ENCODE data around the gene ZIM2.

DNA sequence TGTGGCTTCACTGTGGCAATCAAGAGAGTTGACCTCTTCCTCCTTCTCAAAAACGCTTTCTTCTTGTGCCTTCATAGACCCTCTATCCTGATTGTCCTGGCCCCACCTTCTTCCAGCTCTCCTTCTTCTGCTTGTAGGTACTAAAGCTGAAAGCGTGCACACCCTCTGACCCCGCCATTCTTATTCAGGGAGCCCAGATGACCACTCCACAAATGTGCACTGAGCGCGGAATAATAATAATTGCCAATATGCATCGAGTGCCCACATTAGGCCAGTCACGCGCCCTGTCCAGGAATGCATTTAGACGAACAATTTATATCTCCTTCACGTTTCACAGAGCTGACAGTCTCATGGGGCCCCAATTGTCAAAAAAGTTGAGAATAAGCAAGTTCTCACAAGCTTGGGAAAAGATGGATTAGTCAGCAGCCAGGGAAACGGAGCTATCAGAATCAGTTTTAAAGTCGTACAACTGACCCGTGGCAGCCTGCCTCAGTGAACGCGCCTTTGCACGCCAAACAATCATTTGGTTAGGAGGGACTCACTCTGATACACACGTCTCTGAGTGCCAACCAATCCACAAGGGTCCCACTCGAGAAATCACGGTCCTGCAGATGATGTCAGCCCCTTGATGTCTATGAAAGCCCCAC, 36.7 kb upstream of the ZIM2 start:
- TF ChIP-seq, protein P1, sequence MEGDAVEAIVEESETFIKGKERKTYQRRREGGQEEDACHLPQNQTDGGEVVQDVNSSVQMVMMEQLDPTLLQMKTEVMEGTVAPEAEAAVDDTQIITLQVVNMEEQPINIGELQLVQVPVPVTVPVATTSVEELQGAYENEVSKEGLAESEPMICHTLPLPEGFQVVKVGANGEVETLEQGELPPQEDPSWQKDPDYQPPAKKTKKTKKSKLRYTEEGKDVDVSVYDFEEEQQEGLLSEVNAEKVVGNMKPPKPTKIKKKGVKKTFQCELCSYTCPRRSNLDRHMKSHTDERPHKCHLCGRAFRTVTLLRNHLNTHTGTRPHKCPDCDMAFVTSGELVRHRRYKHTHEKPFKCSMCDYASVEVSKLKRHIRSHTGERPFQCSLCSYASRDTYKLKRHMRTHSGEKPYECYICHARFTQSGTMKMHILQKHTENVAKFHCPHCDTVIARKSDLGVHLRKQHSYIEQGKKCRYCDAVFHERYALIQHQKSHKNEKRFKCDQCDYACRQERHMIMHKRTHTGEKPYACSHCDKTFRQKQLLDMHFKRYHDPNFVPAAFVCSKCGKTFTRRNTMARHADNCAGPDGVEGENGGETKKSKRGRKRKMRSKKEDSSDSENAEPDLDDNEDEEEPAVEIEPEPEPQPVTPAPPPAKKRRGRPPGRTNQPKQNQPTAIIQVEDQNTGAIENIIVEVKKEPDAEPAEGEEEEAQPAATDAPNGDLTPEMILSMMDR (IDR thresholded peaks at IDR 0.05; ENCODE audit: insufficient read depth, low read length) = no peak
- TF ChIP-seq GABPA (IDR thresholded peaks at IDR 0.05; ENCODE audit: low read depth) (no peak), POLR2AphosphoS5 (IDR thresholded peaks at IDR 0.05; ENCODE audit: low read depth) (no peak), SPI1 (IDR thresholded peaks at IDR 0.05; ENCODE audit: borderline replicate concordance, low read depth) (no peak)
- TF ChIP-seq, protein P2, sequence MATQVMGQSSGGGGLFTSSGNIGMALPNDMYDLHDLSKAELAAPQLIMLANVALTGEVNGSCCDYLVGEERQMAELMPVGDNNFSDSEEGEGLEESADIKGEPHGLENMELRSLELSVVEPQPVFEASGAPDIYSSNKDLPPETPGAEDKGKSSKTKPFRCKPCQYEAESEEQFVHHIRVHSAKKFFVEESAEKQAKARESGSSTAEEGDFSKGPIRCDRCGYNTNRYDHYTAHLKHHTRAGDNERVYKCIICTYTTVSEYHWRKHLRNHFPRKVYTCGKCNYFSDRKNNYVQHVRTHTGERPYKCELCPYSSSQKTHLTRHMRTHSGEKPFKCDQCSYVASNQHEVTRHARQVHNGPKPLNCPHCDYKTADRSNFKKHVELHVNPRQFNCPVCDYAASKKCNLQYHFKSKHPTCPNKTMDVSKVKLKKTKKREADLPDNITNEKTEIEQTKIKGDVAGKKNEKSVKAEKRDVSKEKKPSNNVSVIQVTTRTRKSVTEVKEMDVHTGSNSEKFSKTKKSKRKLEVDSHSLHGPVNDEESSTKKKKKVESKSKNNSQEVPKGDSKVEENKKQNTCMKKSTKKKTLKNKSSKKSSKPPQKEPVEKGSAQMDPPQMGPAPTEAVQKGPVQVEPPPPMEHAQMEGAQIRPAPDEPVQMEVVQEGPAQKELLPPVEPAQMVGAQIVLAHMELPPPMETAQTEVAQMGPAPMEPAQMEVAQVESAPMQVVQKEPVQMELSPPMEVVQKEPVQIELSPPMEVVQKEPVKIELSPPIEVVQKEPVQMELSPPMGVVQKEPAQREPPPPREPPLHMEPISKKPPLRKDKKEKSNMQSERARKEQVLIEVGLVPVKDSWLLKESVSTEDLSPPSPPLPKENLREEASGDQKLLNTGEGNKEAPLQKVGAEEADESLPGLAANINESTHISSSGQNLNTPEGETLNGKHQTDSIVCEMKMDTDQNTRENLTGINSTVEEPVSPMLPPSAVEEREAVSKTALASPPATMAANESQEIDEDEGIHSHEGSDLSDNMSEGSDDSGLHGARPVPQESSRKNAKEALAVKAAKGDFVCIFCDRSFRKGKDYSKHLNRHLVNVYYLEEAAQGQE (IDR thresholded peaks at IDR 0.05; ENCODE audit: insufficient replicate concordance, low read depth) = no peak

Data from HL-60 (cell line).